Mucosa of stomach (tissue), 1 donor: Measurements from ENCODE around the gene HNF1B.

Experiments used
- H3K27me3 ChIP-seq: one replicate; pipeline ENCODE4 v1.7.0; 2013; ENCODE audit warnings: mild to moderate bottlenecking, low read length; ENCODE audit not compliant: control insufficient read depth, insufficient read depth
- H3K36me3 ChIP-seq: one replicate; pipeline ENCODE4 v1.7.0; 2013; ENCODE audit warnings: low read length; ENCODE audit not compliant: control insufficient read depth, insufficient read depth
- H3K4me1 ChIP-seq: one replicate; pipeline ENCODE4 v1.7.0; 2013; ENCODE audit warnings: mild to moderate bottlenecking, low read length; ENCODE audit not compliant: control insufficient read depth, insufficient read depth
- H3K4me3 ChIP-seq: one replicate; pipeline ENCODE4 v1.7.0; 2013; ENCODE audit warnings: low read length
- H3K9ac ChIP-seq: one replicate; pipeline ENCODE4 v1.7.0; 2013; ENCODE audit warnings: mild to moderate bottlenecking, low read length, moderate library complexity
- H3K9me3 ChIP-seq: one replicate; pipeline ENCODE4 v1.7.0; 2013; ENCODE audit warnings: mild to moderate bottlenecking, low read length, moderate library complexity; ENCODE audit not compliant: control insufficient read depth
- donor health status: Pancreatic carcinoma.

Gene HNF1B

GRCh38 chr17:37672548-37673078 lies 72.2 kb downstream of the HNF1B start:
- no peaks in the 10 kb centered on the region for H3K27me3 ChIP-seq
- no peak overlapping the region for H3K9ac ChIP-seq
- H3K4me1 ChIP-seq = no peaks in the 10 kb centered on the region
- H3K36me3 ChIP-seq = no peaks in the 10 kb centered on the region
- H3K4me3 ChIP-seq = no peak overlapping the region
- no peaks in the 10 kb centered on the region for H3K9me3 ChIP-seq

GRCh38 chr17:37671824-37672547 lies 72.9 kb downstream of the HNF1B start:
- H3K4me1 ChIP-seq = no peaks in the 10 kb centered on the region
- no peak overlapping the region for H3K4me3 ChIP-seq
- no peak overlapping the region for H3K9ac ChIP-seq
- H3K9me3 ChIP-seq = no peaks in the 10 kb centered on the region
- H3K27me3 ChIP-seq = no peaks in the 10 kb centered on the region
- no peaks in the 10 kb centered on the region for H3K36me3 ChIP-seq

GRCh38 chr17:37671028-37671823 lies 73.6 kb downstream of the HNF1B start:
- Histone ChIP-seq H3K4me1 (no peaks in the 10 kb centered on the region), H3K9ac (no peak overlapping the region)

GRCh38 chr17:37667039-37667438 lies 77.8 kb downstream of the HNF1B start:
- H3K9me3 ChIP-seq = no peaks in the 10 kb centered on the region
- H3K9ac ChIP-seq = no peak overlapping the region
- no peak overlapping the region for H3K4me3 ChIP-seq
- H3K36me3 ChIP-seq = no peaks in the 10 kb centered on the region
- H3K27me3 ChIP-seq = no peaks in the 10 kb centered on the region
- no peaks in the 10 kb centered on the region for H3K4me1 ChIP-seq

More at GRCh38 chr17:37671028-37671823, 73.6 kb downstream of the HNF1B start:
- H3K36me3 ChIP-seq = no peaks in the 10 kb centered on the region
- no peak overlapping the region for H3K4me3 ChIP-seq
- no peaks in the 10 kb centered on the region for H3K27me3 ChIP-seq
- H3K9me3 ChIP-seq = no peaks in the 10 kb centered on the region

- H3K4me3 ChIP-seq = no peak overlapping the region
- no peaks in the 10 kb centered on the region for H3K27me3 ChIP-seq
- no peak overlapping the region for H3K9ac ChIP-seq
- no peaks in the 10 kb centered on the region for H3K36me3 ChIP-seq
- no peaks in the 10 kb centered on the region for H3K4me1 ChIP-seq
- H3K9me3 ChIP-seq = no peaks in the 10 kb centered on the region
These were observed 80.6 kb downstream of the HNF1B start for GRCh38 chr17:37664214-37664613.

- no peak overlapping the region for H3K9ac ChIP-seq
- H3K4me3 ChIP-seq = no peak overlapping the region
- H3K36me3 ChIP-seq = no peaks in the 10 kb centered on the region
- no peaks in the 10 kb centered on the region for H3K27me3 ChIP-seq
- no peaks in the 10 kb centered on the region for H3K4me1 ChIP-seq
- H3K9me3 ChIP-seq = no peaks in the 10 kb centered on the region
These were observed 82.5 kb downstream of the HNF1B start for GRCh38 chr17:37662353-37662752.

- no peaks in the 10 kb centered on the region for H3K27me3 ChIP-seq
- H3K9me3 ChIP-seq = no peaks in the 10 kb centered on the region
- no peaks in the 10 kb centered on the region for H3K36me3 ChIP-seq
- H3K4me1 ChIP-seq = no peaks in the 10 kb centered on the region
- H3K9ac ChIP-seq = no peak overlapping the region
- H3K4me3 ChIP-seq = no peak overlapping the region
These were observed 83.4 kb downstream of the HNF1B start for GRCh38 chr17:37661400-37662014.

- Histone ChIP-seq H3K4me1 (no peaks in the 10 kb centered on the region), H3K9me3 (no peaks in the 10 kb centered on the region)
These were observed 84.9 kb downstream of the HNF1B start for GRCh38 chr17:37659925-37660324.

GRCh38 chr17:37657202-37657601 lies 87.7 kb downstream of the HNF1B start:
- Histone ChIP-seq H3K36me3 (no peaks in the 10 kb centered on the region), H3K4me3 (no peak overlapping the region), H3K4me1 (no peaks in the 10 kb centered on the region), H3K9ac (no peak overlapping the region), H3K9me3 (no peaks in the 10 kb centered on the region), H3K27me3 (no peaks in the 10 kb centered on the region)

More at GRCh38 chr17:37659925-37660324, 84.9 kb downstream of the HNF1B start:
- Histone ChIP-seq H3K4me3 (no peak overlapping the region), H3K36me3 (no peaks in the 10 kb centered on the region), H3K27me3 (no peaks in the 10 kb centered on the region), H3K9ac (no peak overlapping the region)

- Histone ChIP-seq H3K36me3 (no peaks in the 10 kb centered on the region), H3K9ac (no peak overlapping the region), H3K4me1 (no peaks in the 10 kb centered on the region), H3K9me3 (no peaks in the 10 kb centered on the region), H3K27me3 (no peaks in the 10 kb centered on the region), H3K4me3 (no peak overlapping the region)
These were observed 93.0 kb downstream of the HNF1B start for GRCh38 chr17:37651849-37652248.

- no peak overlapping the region for H3K9ac ChIP-seq
These were observed 94.3 kb downstream of the HNF1B start for GRCh38 chr17:37650419-37651003.

More at GRCh38 chr17:37650419-37651003, 94.3 kb downstream of the HNF1B start:
- Histone ChIP-seq H3K36me3 (no peaks in the 10 kb centered on the region), H3K4me3 (no peak overlapping the region), H3K9me3 (no peaks in the 10 kb centered on the region), H3K4me1 (no peaks in the 10 kb centered on the region), H3K27me3 (peaks cover 3% of the 10 kb centered on the region)
